PC-3 (cell line): ENCODE results near the gene MPP1. TPM values are rescaled to one million over a fixed set of nuclear protein-coding genes. Genes with fewer than 3 reads are reported as not detected.

Source experiments
- ATAC-seq: fragments of 200-7000 bp; cut with Tn5 transposase; 2 replicates; pipeline ENCODE4 v1.9.1; 2020; ENCODE audit warnings: mild to moderate bottlenecking, moderate library complexity
- BruUV-seq: library from RNA; stranded (reverse); fragments of 400-500 nt; replicated peaks from 2 replicates; lab custom pipeline; 2021; lab: Mats Ljungman, UMichigan
- CTCF ChIA-PET: fragments of 300-600 bp; sonication (Branson Sonifier 250); formaldehyde crosslinking; loops from one replicate; lab custom pipeline; 2022; ENCODE audit warnings: antibody characterized with exemption; lab: Charles Lee
- POLR2A ChIA-PET: fragments of 300-600 bp; sonication (Branson Sonifier 250); formaldehyde crosslinking; loops from one replicate; lab custom pipeline; 2022; ENCODE audit warnings: antibody characterized with exemption; ENCODE audit not compliant: unreplicated experiment; lab: Charles Lee
- DNase-seq: peaks from one replicate; pipeline ENCODE4 v3.0.0-alpha.2; 2015
- H2AFZ ChIP-seq: fragments of 300-600 bp; sonication (generic); 2 replicates; pipeline ENCODE4 v1.6.0; 2016; ENCODE audit warnings: antibody characterized with exemption, low read length
- H3F3A ChIP-seq: fragments of 300-600 bp; sonication (generic); one replicate; pipeline ENCODE4 v1.6.0; 2017; ENCODE audit warnings: antibody characterized with exemption, low read length, control low read depth, mild to moderate bottlenecking; ENCODE audit not compliant: unreplicated experiment
- H3K27ac ChIP-seq: fragments of 300-600 bp; sonication (generic); 2 replicates; pipeline ENCODE4 v1.5.1; 2016; ENCODE audit warnings: mild to moderate bottlenecking, low read length
- H3K27me3 ChIP-seq: fragments of 300-600 bp; sonication (generic); 2 replicates; pipeline ENCODE4 v1.6.1; 2016; ENCODE audit warnings: low read length, mixed read lengths
- H3K36me3 ChIP-seq: fragments of 300-600 bp; sonication (generic); 2 replicates; pipeline ENCODE4 v1.6.1; 2016; ENCODE audit warnings: low read depth, mixed run types, low read length, mixed read lengths
- H3K4me1 ChIP-seq: fragments of 300-600 bp; sonication (generic); 2 replicates; pipeline ENCODE4 v1.5.1; 2016; ENCODE audit warnings: low read length; ENCODE audit not compliant: insufficient read depth
- H3K4me2 ChIP-seq: fragments of 300-600 bp; sonication (generic); 2 replicates; pipeline ENCODE4 v1.6.0; 2016; ENCODE audit warnings: low read length
- H3K4me3 ChIP-seq: fragments of 300-600 bp; sonication (generic); 2 replicates; pipeline ENCODE4 v1.5.1; 2016; ENCODE audit warnings: mild to moderate bottlenecking, low read length, mixed read lengths
- H3K79me2 ChIP-seq: fragments of 300-600 bp; sonication (generic); 2 replicates; pipeline ENCODE4 v1.6.1; 2017; ENCODE audit warnings: low read length, mixed read lengths
- H3K9ac ChIP-seq: fragments of 300-600 bp; sonication (generic); 2 replicates; pipeline ENCODE4 v1.6.0; 2016; ENCODE audit warnings: mild to moderate bottlenecking, low read length
- H3K9me2 ChIP-seq: fragments of 300-600 bp; sonication (generic); replicated peaks from 2 replicates; pipeline ENCODE4 v1.6.1; 2016; ENCODE audit warnings: mixed run types, low read length, mixed read lengths
- H3K9me3 ChIP-seq: fragments of 300-600 bp; sonication (generic); 2 replicates; pipeline ENCODE4 v1.6.1; 2016; ENCODE audit warnings: low read length, mixed read lengths
- H4K20me1 ChIP-seq: fragments of 300-600 bp; sonication (generic); 2 replicates; pipeline ENCODE4 v1.6.1; 2016; ENCODE audit warnings: low read length, mixed read lengths
- EZH2 ChIP-seq: fragments of 300-600 bp; sonication (generic); IDR thresholded peaks from one replicate; pipeline ENCODE4 v1.6.1; 2017; ENCODE audit warnings: antibody characterized with exemption, mild to moderate bottlenecking, low read length; ENCODE audit not compliant: unreplicated experiment
- EZH2phosphoT487 ChIP-seq: fragments of 300-600 bp; sonication (generic); IDR thresholded peaks from 2 replicates; pipeline ENCODE4 v1.6.1; 2018; ENCODE audit warnings: mild to moderate bottlenecking, antibody characterized with exemption, low read length, borderline replicate concordance
- intact Hi-C: fragments of 100-400 bp; cut with micrococcal nuclease; formaldehyde crosslinking; loops from 2 replicates; pipeline ENCODE4 v1.9.0; 2023
- total RNA-seq: library from RNA; depleted of rRNA; stranded (reverse); fragments of >200 nt; gene quantifications from 2 replicates; pipeline ENCODE4 v1.2.3, GENCODE V29; 2014
- TF ChIP-seq, protein P1 (sequence below): fragments of 300-600 bp; sonication (generic); conservative IDR thresholded peaks from 2 replicates; pipeline ENCODE4 v1.5.1; 2017; ENCODE audit warnings: antibody characterized with exemption, low read depth, mild to moderate bottlenecking, low read length

The MPP1 gene
- total RNA-seq, 1 experiment from 2014 or later: 18.8 TPM

DNA sequence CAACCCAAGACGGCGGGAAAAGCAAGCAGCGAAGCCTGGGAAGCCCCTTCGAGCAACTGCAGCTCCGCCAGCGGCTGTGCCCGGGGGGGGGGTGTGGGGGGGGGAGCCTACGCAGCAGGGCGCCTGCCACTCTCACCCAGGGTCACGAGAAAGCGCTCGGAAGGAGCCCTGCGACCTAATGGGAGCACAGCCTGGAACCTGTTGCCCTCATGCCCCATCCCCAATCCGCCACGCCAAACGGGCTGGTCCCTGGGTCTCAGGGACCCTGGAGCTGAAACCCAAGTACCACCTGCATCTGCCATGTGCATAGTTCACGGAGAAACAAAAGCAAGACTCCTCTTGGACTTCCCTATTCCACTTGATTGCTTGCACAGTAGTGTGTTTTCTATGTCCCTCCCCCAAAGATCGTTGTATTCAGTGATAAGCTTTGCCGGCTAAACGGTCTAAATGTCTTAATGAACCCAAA, 54.0 kb downstream of the MPP1 start:
- no peaks in the 10 kb centered on the region for H4K20me1 ChIP-seq
- H3F3A ChIP-seq: no peaks in the 10 kb centered on the region
- H3K79me2 ChIP-seq: no peaks in the 10 kb centered on the region
- ChIA-PET POLR2A (no interaction called here), CTCF (no interaction called here)
- H3K9me2 ChIP-seq: no peaks in the 10 kb centered on the region
- ATAC-seq (no peak), DNase-seq (no peak)
- H3K36me3 ChIP-seq: no peaks in the 10 kb centered on the region
- H3K27me3 ChIP-seq: peaks cover 30% of the 10 kb centered on the region
- H3K9ac ChIP-seq: no peak overlapping the region
- H2AFZ ChIP-seq: no peak overlapping the region
- H3K4me1 ChIP-seq: peaks cover 7% of the 10 kb centered on the region; the same call in 1 of the 2 replicates
- no TSS peak for BruUV-seq
- no peak overlapping the region for H3K27ac ChIP-seq
- H3K4me2 ChIP-seq: no peak overlapping the region
- H3K4me3 ChIP-seq: no peak overlapping the region
- TF ChIP-seq EZH2 (no peak), EZH2phosphoT487 (no peak)
- TF ChIP-seq, protein P1, sequence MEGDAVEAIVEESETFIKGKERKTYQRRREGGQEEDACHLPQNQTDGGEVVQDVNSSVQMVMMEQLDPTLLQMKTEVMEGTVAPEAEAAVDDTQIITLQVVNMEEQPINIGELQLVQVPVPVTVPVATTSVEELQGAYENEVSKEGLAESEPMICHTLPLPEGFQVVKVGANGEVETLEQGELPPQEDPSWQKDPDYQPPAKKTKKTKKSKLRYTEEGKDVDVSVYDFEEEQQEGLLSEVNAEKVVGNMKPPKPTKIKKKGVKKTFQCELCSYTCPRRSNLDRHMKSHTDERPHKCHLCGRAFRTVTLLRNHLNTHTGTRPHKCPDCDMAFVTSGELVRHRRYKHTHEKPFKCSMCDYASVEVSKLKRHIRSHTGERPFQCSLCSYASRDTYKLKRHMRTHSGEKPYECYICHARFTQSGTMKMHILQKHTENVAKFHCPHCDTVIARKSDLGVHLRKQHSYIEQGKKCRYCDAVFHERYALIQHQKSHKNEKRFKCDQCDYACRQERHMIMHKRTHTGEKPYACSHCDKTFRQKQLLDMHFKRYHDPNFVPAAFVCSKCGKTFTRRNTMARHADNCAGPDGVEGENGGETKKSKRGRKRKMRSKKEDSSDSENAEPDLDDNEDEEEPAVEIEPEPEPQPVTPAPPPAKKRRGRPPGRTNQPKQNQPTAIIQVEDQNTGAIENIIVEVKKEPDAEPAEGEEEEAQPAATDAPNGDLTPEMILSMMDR: no peak
- intact Hi-C loops: no loop called here
- no peaks in the 10 kb centered on the region for H3K9me3 ChIP-seq

DNA sequence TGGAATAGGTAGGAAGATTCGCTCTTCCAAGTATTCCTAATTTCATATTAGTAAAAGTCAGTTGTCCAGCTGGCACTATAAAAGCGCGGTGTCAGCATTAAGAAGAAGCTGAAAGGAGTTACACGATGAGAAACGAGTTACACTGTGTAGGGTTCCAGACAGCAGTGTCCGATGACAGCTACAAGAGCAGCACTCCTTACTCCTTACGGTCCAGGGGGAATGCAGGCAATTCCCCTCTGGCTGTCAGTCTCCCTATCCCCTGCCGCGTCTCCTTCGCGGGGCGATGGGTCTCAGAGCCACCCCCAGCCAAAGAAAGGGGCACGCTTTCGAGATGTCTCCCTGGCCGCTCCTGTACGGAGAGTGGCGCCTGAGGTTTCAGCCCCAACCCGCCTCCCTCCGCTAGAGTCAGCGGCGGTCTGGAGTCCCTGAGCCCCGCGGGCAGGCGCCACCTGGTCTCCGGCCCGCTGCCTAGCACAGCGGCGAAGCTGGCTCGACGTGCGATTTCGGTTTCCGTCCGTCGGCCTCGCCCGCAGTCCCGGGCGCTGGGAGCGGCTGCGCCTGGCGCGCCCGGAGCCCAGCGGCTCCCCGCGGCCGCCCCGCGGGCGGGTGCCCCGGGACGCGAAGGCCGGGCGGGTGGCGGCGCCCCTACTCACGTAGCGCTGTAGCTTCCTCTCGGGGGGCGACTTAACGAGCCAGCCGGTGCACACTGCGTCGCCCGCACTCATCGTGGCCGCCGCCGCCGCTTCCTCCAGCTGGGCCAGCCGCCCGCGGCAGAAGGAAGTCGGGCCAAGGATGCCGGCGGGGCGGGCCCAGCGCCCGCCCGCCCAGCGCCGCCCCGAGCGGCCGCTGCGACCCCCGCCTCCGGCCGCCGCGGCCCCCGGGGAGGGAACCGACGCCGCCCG, 54.7 kb downstream of the MPP1 start, which contains the start of gene GAB3:
TSS of gene GAB3 (minus strand) at position 777 of the 902 bp plus-strand sequence. CDS start at position 725, 52 bp downstream.
- Histone ChIP-seq H3K4me1 (peaks cover 7% of the 10 kb centered on the region; the same call in 1 of the 2 replicates), H3K36me3 (no peaks in the 10 kb centered on the region), H3K27me3 (peaks cover 30% of the 10 kb centered on the region), H3K27ac (no peak within 1 kb of the TSS), H3F3A (no peaks in the 10 kb centered on the region), H3K4me2 (peak within 1 kb of the TSS; percentile 91), H3K9ac (no peak within 1 kb of the TSS), H3K79me2 (no peaks in the 10 kb centered on the region), H2AFZ (peak within 1 kb of the TSS; percentile 89), H3K9me2 (no peaks in the 10 kb centered on the region), H3K4me3 (peak within 1 kb of the TSS; percentile 68), H3K9me3 (no peaks in the 10 kb centered on the region), H4K20me1 (no peaks in the 10 kb centered on the region)
- intact Hi-C loops: no loop called here
- BruUV-seq: no TSS peak
- ATAC-seq (peak; percentile 68), DNase-seq (peak; percentile 28)
- CTCF ChIA-PET: no interaction called here
- no peak for TF ChIP-seq EZH2phosphoT487
- TF ChIP-seq, protein P1: no peak
- TF ChIP-seq EZH2: no peak
- POLR2A ChIA-PET: interaction anchor here (0.5 kb wide), 1 partner anchor 26 kb away, joined by 5 read pairs; no protein-coding TSS in a partner anchor
